GM12878 (cell line): ENCODE data around the gene ANKRD65. TPM values are rescaled to one million over a fixed set of nuclear protein-coding genes. Genes with fewer than 3 reads are reported as not detected.
A peak's percentile ranks its signal among the peaks of the same experiment; 100 is the strongest.

Experiments used
- ATAC-seq: fragments of 200-7000 bp; cut with Tn5 transposase; 3 replicates; pipeline ENCODE4 v1.9.1; 2020; ENCODE audit warnings: mild to moderate bottlenecking, moderate library complexity
- BruUV-seq: library from RNA; stranded (reverse); fragments of 400-500 nt; replicated peaks from 2 replicates; lab custom pipeline; 2021; lab: Mats Ljungman, UMichigan
- CTCF ChIA-PET: fragments of 300-600 bp; sonication (Branson Sonifier 250); formaldehyde crosslinking; extraction: SDS; loops from one replicate; lab custom pipeline; 2021; ENCODE audit warnings: inconsistent platforms; lab: Yijun Ruan, JAX
- POLR2A ChIA-PET: fragments of 350-600 bp; formaldehyde crosslinking; extraction: SDS; loops from one replicate; lab custom pipeline; 2021; ENCODE audit warnings: inconsistent platforms; lab: Charles Lee
- RAD21 ChIA-PET: fragments of 300-600 bp; sonication (Branson Sonifier 250); formaldehyde crosslinking; loops from one replicate; lab custom pipeline; 2023; ENCODE audit warnings: antibody characterized with exemption; ENCODE audit not compliant: unreplicated experiment; lab: Charles Lee
- SMC1A ChIA-PET: fragments of 300-600 bp; sonication (Branson Sonifier 250); formaldehyde crosslinking; loops from one replicate; lab custom pipeline; 2023; ENCODE audit not compliant: unreplicated experiment, uncharacterized antibody; lab: Charles Lee
- DNase-seq: peaks from one replicate; pipeline ENCODE4 v3.0.0-alpha.2; 2011; ENCODE audit warnings: low read depth, low spot score
- FAIRE-seq: peaks from 3 replicates; lab custom pipeline; 2011; peaks lifted over from hg19 to GRCh38; lab: Jason Lieb, UNC
- H2AFZ ChIP-seq: 2 replicates; pipeline ENCODE4 v1.6.0; 2011; ENCODE audit warnings: low read depth, low read length, control low read depth; ENCODE audit not compliant: control insufficient read depth
- H3K27ac ChIP-seq: 2 replicates; pipeline ENCODE4 v1.5.1; 2011; ENCODE audit warnings: control low read depth; ENCODE audit not compliant: control insufficient read depth, insufficient read depth
- H3K27me3 ChIP-seq, 2 experiments: replicated peaks in 1 of 2; 2 replicates each; pipeline versions ENCODE4 v1.6.0 to v1.6.1; 2011; ENCODE audit warnings: low read length in 1 of 2; ENCODE audit not compliant: control insufficient read depth in 2 of 2, insufficient read depth in 2 of 2
- H3K36me3 ChIP-seq, 2 experiments: 2 replicates each; pipeline ENCODE4 v1.5.1; 2011; ENCODE audit warnings: low read length in 1 of 2; ENCODE audit not compliant: control insufficient read depth in 2 of 2, insufficient read depth in 2 of 2
- H3K4me1 ChIP-seq: 2 replicates; pipeline ENCODE4 v1.6.1; 2011; ENCODE audit warnings: mild to moderate bottlenecking, low read length, moderate library complexity, mixed read lengths; ENCODE audit not compliant: control insufficient read depth, insufficient read depth
- H3K4me2 ChIP-seq: 2 replicates; pipeline ENCODE4 v1.6.0; 2011; ENCODE audit warnings: control low read depth; ENCODE audit not compliant: control insufficient read depth, insufficient read depth
- H3K4me3 ChIP-seq: fragments of 200-600 bp; sonication (generic); 2 replicates; pipeline ENCODE4 v1.5.1; 2016
- H3K79me2 ChIP-seq: 2 replicates; pipeline ENCODE4 v1.6.0; 2011; ENCODE audit warnings: low read length; ENCODE audit not compliant: control insufficient read depth, insufficient read depth
- H3K9ac ChIP-seq: 2 replicates; pipeline ENCODE4 v1.8.0; 2011; ENCODE audit warnings: low read length, control low read depth, mixed read lengths; ENCODE audit not compliant: control insufficient read depth, insufficient read depth
- H3K9me3 ChIP-seq: replicated peaks from 3 replicates; pipeline ENCODE4 v1.5.1; 2011; ENCODE audit warnings: mild to moderate bottlenecking, low read length; ENCODE audit not compliant: control insufficient read depth, insufficient read depth
- H4K20me1 ChIP-seq: 2 replicates; pipeline ENCODE4 v1.6.0; 2011; ENCODE audit not compliant: control insufficient read depth, insufficient read depth
- CBFB ChIP-seq: IDR thresholded peaks from 2 replicates; pipeline ENCODE4 v1.6.1; 2016; ENCODE audit warnings: antibody characterized with exemption, low read depth
- GABPA ChIP-seq: IDR thresholded peaks from 2 replicates; pipeline ENCODE4 v1.6.1; 2014; ENCODE audit warnings: antibody characterized with exemption, low read depth, mild to moderate bottlenecking, inconsistent platforms
- HDAC6 ChIP-seq: fragments of 200-600 bp; sonication (generic); IDR thresholded peaks from one replicate; pipeline ENCODE4 v1.8.0; 2017; ENCODE audit warnings: antibody characterized with exemption; ENCODE audit not compliant: unreplicated experiment
- KAT2A ChIP-seq: conservative IDR thresholded peaks from 2 replicates; pipeline ENCODE4 v1.6.1; 2011; ENCODE audit warnings: low read depth, low read length; ENCODE audit not compliant: control insufficient read depth
- LARP7 ChIP-seq: fragments of 450-650 bp; IDR thresholded peaks from 2 replicates; pipeline ENCODE4 v1.6.1; 2017; ENCODE audit warnings: mild to moderate bottlenecking
- MYC ChIP-seq: IDR thresholded peaks from 2 replicates; pipeline ENCODE4 v1.6.1; 2011; ENCODE audit warnings: mild to moderate bottlenecking, low read length, moderate library complexity, inconsistent platforms; ENCODE audit not compliant: insufficient read depth, insufficient replicate concordance, insufficient read length, severe bottlenecking
- PAX5 ChIP-seq: IDR thresholded peaks from 2 replicates; pipeline ENCODE4 v1.6.1; 2011; ENCODE audit warnings: low read depth, low read length, borderline replicate concordance
- SMAD1 ChIP-seq: fragments of 450-650 bp; IDR thresholded peaks from 2 replicates; pipeline ENCODE4 v1.6.1; 2018; ENCODE audit warnings: mild to moderate bottlenecking, low read depth; ENCODE audit not compliant: partially characterized antibody
- YBX1 ChIP-seq: fragments of 450-650 bp; IDR thresholded peaks from 2 replicates; pipeline ENCODE4 v1.6.1; 2016; ENCODE audit warnings: antibody characterized with exemption
- ZNF217 ChIP-seq: fragments of 450-650 bp; IDR thresholded peaks from 2 replicates; pipeline ENCODE4 v1.6.1; 2017; ENCODE audit warnings: antibody characterized with exemption, mild to moderate bottlenecking
- ZNF24 ChIP-seq: fragments of 450-650 bp; IDR thresholded peaks from 2 replicates; pipeline ENCODE4 v1.6.1; 2017; ENCODE audit warnings: antibody characterized with exemption, mild to moderate bottlenecking
- ZNF384 ChIP-seq: IDR thresholded peaks from 2 replicates; pipeline ENCODE4 v1.6.1; 2012; ENCODE audit warnings: low read depth, mild to moderate bottlenecking, low read length, improper control_type of control experiment, borderline replicate concordance
- WGBS: methylation state at CpG from one replicate; pipeline ENCODE4 v1.1.6; 2016; ENCODE audit warnings: low lambda C conversion rate; ENCODE audit not compliant: insufficient replicate concordance, insufficient coverage; ENCODE audit errors: missing lambda C conversion rate; 5-methylcytosine and 5-hydroxymethylcytosine counted together
- in situ Hi-C: fragments of 300-500 bp; cut with MboI; formaldehyde crosslinking; loops from 9 replicates; pipeline ENCODE4 v1.14.3; 2018; ENCODE audit warnings: mixed read lengths
- intact Hi-C: fragments of 100-400 bp; cut with micrococcal nuclease; formaldehyde crosslinking; loops from one replicate; pipeline ENCODE4 v1.14.2; 2022; ENCODE audit not compliant: unreplicated experiment
- polyA plus RNA-seq, 11 experiments: library from polyadenylated mRNA; depleted of rRNA in 4 of 11; unstranded in 6 of 11; stranded (reverse) in 5 of 11; fragments of >200 nt; fragmentation: Nextera tagmentation in 4 of 11; fragmentation: Illumina TruSeq in 1 of 11; extraction: Ambion mirVana in 4 of 11; extraction: Trizol in 1 of 11; gene quantifications; 1 replicate in 1 of 11; 2 replicates in 10 of 11; pipeline versions ENCODE4 v1.2.1 to v1.2.3, GENCODE V29; 2011 to 2016; ENCODE audit warnings: inconsistent platforms in 2 of 11, missing spikeins in 2 of 11, low read depth in 1 of 11
- total RNA-seq, 4 experiments: library from RNA; depleted of rRNA in 3 of 4; stranded (reverse); fragments of >200 nt in 3 of 4; fragmentation: Illumina TruSeq in 1 of 4; extraction: Trizol in 1 of 4; gene quantifications; 2 replicates each; pipeline versions ENCODE4 v1.2.1 to v1.2.3, GENCODE V29; 2013 to 2021
- TF ChIP-seq, protein P1 (sequence below): fragments of 450-650 bp; IDR thresholded peaks from 2 replicates; pipeline ENCODE4 v1.6.1; 2017; ENCODE audit warnings: borderline replicate concordance
- TF ChIP-seq, protein P2 (sequence below): IDR thresholded peaks from 2 replicates; pipeline ENCODE4 v1.6.1; 2012; ENCODE audit warnings: improper control_type of control experiment, low read depth, low read length; ENCODE audit not compliant: insufficient replicate concordance

ANKRD65 gene
- total and polyA plus RNA-seq, 10 of the 15 experiments (the other 5 are each of a cell fraction or from before 2014, with no cell fraction given): 0.05 to 2.8 (median 0.37) TPM

DNA sequence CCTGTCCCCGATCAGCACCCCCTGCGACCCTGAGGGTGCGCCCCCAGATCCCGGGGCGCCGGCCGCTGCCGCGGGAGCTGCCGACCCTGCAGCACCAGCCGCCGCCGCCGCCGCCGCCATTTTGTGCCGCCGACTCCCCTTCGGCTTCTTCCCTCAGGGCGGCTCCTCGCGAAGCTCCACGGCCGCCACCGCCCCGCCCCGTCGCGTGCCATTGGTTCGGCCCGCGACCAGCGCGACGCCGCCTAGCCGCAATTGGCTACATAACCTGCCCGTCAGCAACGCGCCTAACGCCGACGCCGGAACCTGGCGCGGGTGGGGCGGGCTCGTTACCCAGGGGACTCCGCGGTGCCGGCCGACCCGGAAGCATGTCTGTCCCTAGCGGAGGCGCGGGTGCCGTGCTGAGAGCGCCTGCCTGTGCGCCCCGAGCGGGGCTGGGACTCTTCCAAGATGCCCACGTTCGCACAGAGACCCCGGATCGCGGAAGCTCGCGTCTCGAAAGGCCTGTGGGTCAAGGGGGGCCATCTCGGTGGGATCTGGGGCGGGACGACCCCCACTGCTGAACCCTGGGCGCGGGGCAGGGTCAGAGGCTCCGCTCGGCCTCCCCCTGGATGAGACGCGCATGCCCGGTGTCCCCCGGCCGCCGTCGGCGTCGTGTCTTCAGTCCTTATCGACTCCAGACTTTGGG lies 21.7 kb downstream of the ANKRD65 start, which contains the start of gene CCNL2:
Gene CCNL2, minus strand, starts transcription at position 149 of the 685 bp plus-strand sequence. Its CDS starts 29 bp downstream, at position 120.
- Histone ChIP-seq H3K4me1 (peaks cover 26% of the 10 kb centered on the region), H3K27me3 (no peaks in the 10 kb centered on the region), H3K27ac (peak within 1 kb of the TSS; percentile 84), H3K36me3 (peaks cover 20 to 33% of the 10 kb centered on the region in 2 experiments), H3K4me2 (peak within 1 kb of the TSS; percentile 73), H2AFZ (peak within 1 kb of the TSS; percentile 86), H3K9ac (peak within 1 kb of the TSS; percentile 99), H3K4me3 (peak within 1 kb of the TSS; percentile 91), H3K79me2 (peaks cover 57% of the 10 kb centered on the region), H4K20me1 (no peaks in the 10 kb centered on the region; the same call in 1 of the 2 replicates), H3K9me3 (no peaks in the 10 kb centered on the region)
- ChIA-PET RAD21 (interaction anchor here (1.0 to 1.7 kb wide), 4 partner anchors 24 to 41 kb away, joined by 3 to 4 read pairs (median 4); partner anchors contain the start of gene AURKAIP1), CTCF (interaction anchor here (0.5 to 1.6 kb wide), 13 partner anchors 8 to 111 kb away, joined by 3 to 4 read pairs (median 3); partner anchors contain the start of gene AURKAIP1), POLR2A (interaction anchor here (0.6 to 2.2 kb wide), 15 partner anchors 8 to 510 kb away, joined by 3 to 17 read pairs (median 3); partner anchors contain the start of genes AURKAIP1 and MRPL20), SMC1A (interaction anchor here (0.8 kb wide), 1 partner anchor 41 kb away, joined by 3 read pairs; no protein-coding TSS in a partner anchor)
- ATAC-seq (peak; percentile 97), FAIRE-seq (peak; percentile 38), DNase-seq (peak; percentile 91)
- in situ Hi-C loops (no loop called here), intact Hi-C loops (loop anchor here (2.0 kb wide), 2 partner anchors 41 to 51 kb away; partner anchors contain the start of gene DVL1)
- BruUV-seq: no TSS peak
- WGBS: 0% methylated on average over 85 of the region's 86 CpGs
- TF ChIP-seq CBFB (peak; percentile 68; the same call in 1 of the 2 replicates), SMAD1 (no peak), LARP7 (peak; percentile 89; the same call in 1 of the 2 replicates), KAT2A (no peak), PAX5 (no peak; the same call in 1 of the 2 replicates), YBX1 (no peak), MYC (peak; percentile 71), HDAC6 (no peak), ZNF217 (no peak), GABPA (no peak), ZNF24 (no peak), ZNF384 (no peak)
- TF ChIP-seq, protein P1, sequence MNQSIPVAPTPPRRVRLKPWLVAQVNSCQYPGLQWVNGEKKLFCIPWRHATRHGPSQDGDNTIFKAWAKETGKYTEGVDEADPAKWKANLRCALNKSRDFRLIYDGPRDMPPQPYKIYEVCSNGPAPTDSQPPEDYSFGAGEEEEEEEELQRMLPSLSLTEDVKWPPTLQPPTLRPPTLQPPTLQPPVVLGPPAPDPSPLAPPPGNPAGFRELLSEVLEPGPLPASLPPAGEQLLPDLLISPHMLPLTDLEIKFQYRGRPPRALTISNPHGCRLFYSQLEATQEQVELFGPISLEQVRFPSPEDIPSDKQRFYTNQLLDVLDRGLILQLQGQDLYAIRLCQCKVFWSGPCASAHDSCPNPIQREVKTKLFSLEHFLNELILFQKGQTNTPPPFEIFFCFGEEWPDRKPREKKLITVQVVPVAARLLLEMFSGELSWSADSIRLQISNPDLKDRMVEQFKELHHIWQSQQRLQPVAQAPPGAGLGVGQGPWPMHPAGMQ: no peak
- TF ChIP-seq, protein P2, sequence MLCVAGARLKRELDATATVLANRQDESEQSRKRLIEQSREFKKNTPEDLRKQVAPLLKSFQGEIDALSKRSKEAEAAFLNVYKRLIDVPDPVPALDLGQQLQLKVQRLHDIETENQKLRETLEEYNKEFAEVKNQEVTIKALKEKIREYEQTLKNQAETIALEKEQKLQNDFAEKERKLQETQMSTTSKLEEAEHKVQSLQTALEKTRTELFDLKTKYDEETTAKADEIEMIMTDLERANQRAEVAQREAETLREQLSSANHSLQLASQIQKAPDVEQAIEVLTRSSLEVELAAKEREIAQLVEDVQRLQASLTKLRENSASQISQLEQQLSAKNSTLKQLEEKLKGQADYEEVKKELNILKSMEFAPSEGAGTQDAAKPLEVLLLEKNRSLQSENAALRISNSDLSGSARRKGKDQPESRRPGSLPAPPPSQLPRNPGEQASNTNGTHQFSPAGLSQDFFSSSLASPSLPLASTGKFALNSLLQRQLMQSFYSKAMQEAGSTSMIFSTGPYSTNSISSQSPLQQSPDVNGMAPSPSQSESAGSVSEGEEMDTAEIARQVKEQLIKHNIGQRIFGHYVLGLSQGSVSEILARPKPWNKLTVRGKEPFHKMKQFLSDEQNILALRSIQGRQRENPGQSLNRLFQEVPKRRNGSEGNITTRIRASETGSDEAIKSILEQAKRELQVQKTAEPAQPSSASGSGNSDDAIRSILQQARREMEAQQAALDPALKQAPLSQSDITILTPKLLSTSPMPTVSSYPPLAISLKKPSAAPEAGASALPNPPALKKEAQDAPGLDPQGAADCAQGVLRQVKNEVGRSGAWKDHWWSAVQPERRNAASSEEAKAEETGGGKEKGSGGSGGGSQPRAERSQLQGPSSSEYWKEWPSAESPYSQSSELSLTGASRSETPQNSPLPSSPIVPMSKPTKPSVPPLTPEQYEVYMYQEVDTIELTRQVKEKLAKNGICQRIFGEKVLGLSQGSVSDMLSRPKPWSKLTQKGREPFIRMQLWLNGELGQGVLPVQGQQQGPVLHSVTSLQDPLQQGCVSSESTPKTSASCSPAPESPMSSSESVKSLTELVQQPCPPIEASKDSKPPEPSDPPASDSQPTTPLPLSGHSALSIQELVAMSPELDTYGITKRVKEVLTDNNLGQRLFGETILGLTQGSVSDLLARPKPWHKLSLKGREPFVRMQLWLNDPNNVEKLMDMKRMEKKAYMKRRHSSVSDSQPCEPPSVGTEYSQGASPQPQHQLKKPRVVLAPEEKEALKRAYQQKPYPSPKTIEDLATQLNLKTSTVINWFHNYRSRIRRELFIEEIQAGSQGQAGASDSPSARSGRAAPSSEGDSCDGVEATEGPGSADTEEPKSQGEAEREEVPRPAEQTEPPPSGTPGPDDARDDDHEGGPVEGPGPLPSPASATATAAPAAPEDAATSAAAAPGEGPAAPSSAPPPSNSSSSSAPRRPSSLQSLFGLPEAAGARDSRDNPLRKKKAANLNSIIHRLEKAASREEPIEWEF: no peak
